Measurements from ENCODE around the gene NAP1L2.

The NAP1L2 gene

DNA sequence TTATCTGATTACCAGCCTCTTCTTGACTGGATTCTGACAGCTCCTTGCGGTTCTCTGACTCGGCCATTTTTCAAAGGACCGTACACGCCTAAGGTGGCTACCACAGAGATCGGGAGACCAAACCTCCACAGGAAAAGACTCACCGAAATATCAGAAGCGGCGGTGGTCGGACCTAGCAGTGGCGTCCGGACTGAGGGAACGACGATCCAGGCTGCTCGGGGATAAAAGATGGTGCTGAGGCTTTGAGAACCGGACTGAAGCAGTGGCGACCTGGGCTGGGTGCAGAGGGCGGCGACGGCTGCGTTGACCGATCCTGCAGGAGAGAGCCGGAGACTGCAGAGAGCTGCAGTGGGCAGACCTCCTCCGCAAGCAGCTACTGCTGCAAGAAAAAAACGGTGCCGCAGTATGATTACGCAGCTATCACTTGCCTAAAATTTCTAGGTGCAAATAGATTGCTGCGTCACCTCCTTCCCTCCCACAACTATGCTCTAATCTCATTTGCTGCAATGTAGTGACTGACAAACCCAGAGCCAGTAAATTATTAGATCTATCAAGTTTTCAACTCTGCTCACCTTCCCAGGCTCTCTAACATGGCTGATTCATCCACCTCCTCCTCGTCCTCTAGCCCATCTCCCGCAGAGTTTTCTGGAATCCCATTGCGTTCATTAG is at the start of gene NAP1L2:
TSS of gene NAP1L2 (minus strand) at position 426 of the 669 bp plus-strand sequence. CDS start at position 67, 359 bp downstream.
- H3F3A ChIP-seq (ENCODE audit: insufficient read depth) = no peaks in the 10 kb centered on the region
- no peaks in the 10 kb centered on the region for H4K20me1 ChIP-seq (ENCODE audit: low read depth, low read length)
- TF ChIP-seq, protein P1, sequence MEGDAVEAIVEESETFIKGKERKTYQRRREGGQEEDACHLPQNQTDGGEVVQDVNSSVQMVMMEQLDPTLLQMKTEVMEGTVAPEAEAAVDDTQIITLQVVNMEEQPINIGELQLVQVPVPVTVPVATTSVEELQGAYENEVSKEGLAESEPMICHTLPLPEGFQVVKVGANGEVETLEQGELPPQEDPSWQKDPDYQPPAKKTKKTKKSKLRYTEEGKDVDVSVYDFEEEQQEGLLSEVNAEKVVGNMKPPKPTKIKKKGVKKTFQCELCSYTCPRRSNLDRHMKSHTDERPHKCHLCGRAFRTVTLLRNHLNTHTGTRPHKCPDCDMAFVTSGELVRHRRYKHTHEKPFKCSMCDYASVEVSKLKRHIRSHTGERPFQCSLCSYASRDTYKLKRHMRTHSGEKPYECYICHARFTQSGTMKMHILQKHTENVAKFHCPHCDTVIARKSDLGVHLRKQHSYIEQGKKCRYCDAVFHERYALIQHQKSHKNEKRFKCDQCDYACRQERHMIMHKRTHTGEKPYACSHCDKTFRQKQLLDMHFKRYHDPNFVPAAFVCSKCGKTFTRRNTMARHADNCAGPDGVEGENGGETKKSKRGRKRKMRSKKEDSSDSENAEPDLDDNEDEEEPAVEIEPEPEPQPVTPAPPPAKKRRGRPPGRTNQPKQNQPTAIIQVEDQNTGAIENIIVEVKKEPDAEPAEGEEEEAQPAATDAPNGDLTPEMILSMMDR (IDR thresholded peaks at IDR 0.05; ENCODE audit: insufficient read depth, low read length, poor library complexity, severe bottlenecking) = no peak
- no peak for TF ChIP-seq EZH2phosphoT487 (conservative IDR thresholded peaks at IDR 0.05; ENCODE audit: low read length)
- no peaks in the 10 kb centered on the region for H3K79me2 ChIP-seq (ENCODE audit: insufficient read depth, low read length)
- H3K27me3 ChIP-seq (ENCODE audit: low read length) = no peaks in the 10 kb centered on the region
- no peaks in the 10 kb centered on the region for H3K36me3 ChIP-seq (ENCODE audit: low read length)
- no peak within 1 kb of the TSS for H2AFZ ChIP-seq (ENCODE audit: low read depth, low read length, severe bottlenecking)
- H3K9me3 ChIP-seq (ENCODE audit: insufficient read depth, low read length) = no peaks in the 10 kb centered on the region
- H3K4me2 ChIP-seq (ENCODE audit: low read depth, low read length, poor library complexity, severe bottlenecking) = no peak within 1 kb of the TSS
- H3K9ac ChIP-seq (ENCODE audit: low read length) = no peak within 1 kb of the TSS
- no peaks in the 10 kb centered on the region for H3K9me2 ChIP-seq (replicated peaks; ENCODE audit: insufficient read depth, low read length)
- no peak within 1 kb of the TSS for H3K27ac ChIP-seq (ENCODE audit: low read depth, low read length)
- no peak within 1 kb of the TSS for H3K4me3 ChIP-seq (ENCODE audit: insufficient read depth, low read length, poor library complexity, severe bottlenecking)

- Histone ChIP-seq H3K27me3 (ENCODE audit: low read length) (no peaks in the 10 kb centered on the region), H3K36me3 (ENCODE audit: low read length) (no peaks in the 10 kb centered on the region), H2AFZ (ENCODE audit: low read depth, low read length, severe bottlenecking) (no peak overlapping the region), H3K4me2 (ENCODE audit: low read depth, low read length, poor library complexity, severe bottlenecking) (no peak overlapping the region), H3K79me2 (ENCODE audit: insufficient read depth, low read length) (no peaks in the 10 kb centered on the region), H3K4me3 (ENCODE audit: insufficient read depth, low read length, poor library complexity, severe bottlenecking) (no peak overlapping the region), H3F3A (ENCODE audit: insufficient read depth) (no peaks in the 10 kb centered on the region), H3K9me2 (replicated peaks; ENCODE audit: insufficient read depth, low read length) (no peaks in the 10 kb centered on the region), H3K27ac (ENCODE audit: low read depth, low read length) (no peak overlapping the region), H3K9ac (ENCODE audit: low read length) (no peak overlapping the region), H3K9me3 (ENCODE audit: insufficient read depth, low read length) (no peaks in the 10 kb centered on the region), H4K20me1 (ENCODE audit: low read depth, low read length) (no peaks in the 10 kb centered on the region)
- TF ChIP-seq, protein P1 (IDR thresholded peaks at IDR 0.05; ENCODE audit: insufficient read depth, low read length, poor library complexity, severe bottlenecking) = no peak
Measured at GRCh38 chrX:73262991-73263390, 48.3 kb upstream of the NAP1L2 start.

GRCh38 chrX:73239242-73239641 is 24.6 kb upstream of the NAP1L2 start:
- H3K27ac ChIP-seq (ENCODE audit: low read depth, low read length) = no peak overlapping the region
- H3K27me3 ChIP-seq (ENCODE audit: low read length) = no peaks in the 10 kb centered on the region
- H4K20me1 ChIP-seq (ENCODE audit: low read depth, low read length) = no peaks in the 10 kb centered on the region
- TF ChIP-seq, protein P1 (IDR thresholded peaks at IDR 0.05; ENCODE audit: insufficient read depth, low read length, poor library complexity, severe bottlenecking) = no peak
- TF ChIP-seq EZH2phosphoT487 (conservative IDR thresholded peaks at IDR 0.05; ENCODE audit: low read length) = no peak
- H3K79me2 ChIP-seq (ENCODE audit: insufficient read depth, low read length) = no peaks in the 10 kb centered on the region
- H3K9me2 ChIP-seq (replicated peaks; ENCODE audit: insufficient read depth, low read length) = no peaks in the 10 kb centered on the region
- H3F3A ChIP-seq (ENCODE audit: insufficient read depth) = no peaks in the 10 kb centered on the region
- no peak overlapping the region for H3K4me3 ChIP-seq (ENCODE audit: insufficient read depth, low read length, poor library complexity, severe bottlenecking)
- H2AFZ ChIP-seq (ENCODE audit: low read depth, low read length, severe bottlenecking) = no peak overlapping the region
- H3K4me2 ChIP-seq (ENCODE audit: low read depth, low read length, poor library complexity, severe bottlenecking) = no peak overlapping the region
- H3K36me3 ChIP-seq (ENCODE audit: low read length) = no peaks in the 10 kb centered on the region
- no peaks in the 10 kb centered on the region for H3K9me3 ChIP-seq (ENCODE audit: insufficient read depth, low read length)
- H3K9ac ChIP-seq (ENCODE audit: low read length) = no peak overlapping the region
